H9 (cell line): ENCODE measurements around the gene CEBPG. TPM values are rescaled to one million over a fixed set of nuclear protein-coding genes. Genes with fewer than 3 reads are reported as not detected.

Source experiments
- DNase-seq: peaks from one replicate; pipeline ENCODE4 v3.0.0-alpha.2; 2017
- H2AFZ ChIP-seq: one replicate; pipeline ENCODE4 v1.6.1; 2013; ENCODE audit warnings: mild to moderate bottlenecking, low read length, control low read depth, moderate library complexity
- H2AK5ac ChIP-seq: 2 replicates; pipeline ENCODE4 v1.6.1; 2013; ENCODE audit warnings: low read length, control low read depth, mixed read lengths; ENCODE audit not compliant: insufficient read length
- H2BK120ac ChIP-seq: one replicate; pipeline ENCODE4 v1.6.1; 2013; ENCODE audit warnings: low read depth, mild to moderate bottlenecking, low read length, control low read depth, inconsistent platforms; ENCODE audit not compliant: poor library complexity, severe bottlenecking
- H2BK12ac ChIP-seq: 2 replicates; pipeline ENCODE4 v1.6.1; 2013; ENCODE audit warnings: low read length, control low read depth, mixed read lengths, low read depth; ENCODE audit not compliant: insufficient read length
- H2BK15ac ChIP-seq: 2 replicates; pipeline ENCODE4 v1.6.1; 2013; ENCODE audit warnings: low read depth, low read length, control low read depth
- H2BK20ac ChIP-seq: one replicate; pipeline ENCODE4 v1.6.1; 2013; ENCODE audit warnings: low read depth, mild to moderate bottlenecking, low read length, control low read depth, inconsistent platforms; ENCODE audit not compliant: poor library complexity, severe bottlenecking
- H2BK5ac ChIP-seq: 2 replicates; pipeline ENCODE4 v1.6.1; 2013; ENCODE audit warnings: low read length, control low read depth, mixed read lengths; ENCODE audit not compliant: insufficient read length
- H3K14ac ChIP-seq: 2 replicates; pipeline ENCODE4 v1.6.1; 2013; ENCODE audit warnings: low read length, control low read depth; ENCODE audit not compliant: insufficient read depth
- H3K18ac ChIP-seq: 2 replicates; pipeline ENCODE4 v1.6.1; 2013; ENCODE audit warnings: low read depth, mild to moderate bottlenecking, mixed read lengths, low read length, control low read depth; ENCODE audit not compliant: insufficient read length
- H3K23ac ChIP-seq: 2 replicates; pipeline ENCODE4 v1.6.1; 2013; ENCODE audit warnings: low read length, control low read depth, mixed read lengths, low read depth; ENCODE audit not compliant: insufficient read length
- H3K23me2 ChIP-seq: 2 replicates; pipeline ENCODE4 v1.6.1; 2013; ENCODE audit warnings: low read depth, mild to moderate bottlenecking, mixed read lengths, low read length, control low read depth; ENCODE audit not compliant: insufficient read length, poor library complexity, severe bottlenecking
- H3K27ac ChIP-seq: 2 replicates; pipeline ENCODE4 v1.5.1; 2013; ENCODE audit warnings: low read length, control low read depth, mixed read lengths, low read depth; ENCODE audit not compliant: insufficient read length
- H3K27me3 ChIP-seq: 2 replicates; pipeline ENCODE4 v1.6.1; 2013; ENCODE audit warnings: low read length, control low read depth, inconsistent platforms; ENCODE audit not compliant: insufficient read depth
- H3K4ac ChIP-seq: 2 replicates; pipeline ENCODE4 v1.6.1; 2013; ENCODE audit warnings: low read depth, mild to moderate bottlenecking, control low read depth, inconsistent platforms, low read length, moderate library complexity
- H3K4me1 ChIP-seq: 2 replicates; pipeline ENCODE4 v1.6.1; 2013; ENCODE audit warnings: low read length, control low read depth, inconsistent platforms; ENCODE audit not compliant: insufficient read depth
- H3K4me2 ChIP-seq: 2 replicates; pipeline ENCODE4 v1.6.1; 2013; ENCODE audit warnings: low read length, control low read depth, mixed read lengths; ENCODE audit not compliant: insufficient read length, insufficient read depth
- H3K56ac ChIP-seq: 2 replicates; pipeline ENCODE4 v1.6.1; 2013; ENCODE audit warnings: low read depth, mild to moderate bottlenecking, mixed read lengths, low read length, control low read depth; ENCODE audit not compliant: insufficient read length
- H3K79me1 ChIP-seq: 2 replicates; pipeline ENCODE4 v1.6.1; 2013; ENCODE audit warnings: low read depth, mild to moderate bottlenecking, moderate library complexity, low read length, control low read depth, inconsistent platforms; ENCODE audit not compliant: insufficient read depth, poor library complexity, severe bottlenecking
- H3K79me2 ChIP-seq: 2 replicates; pipeline ENCODE4 v1.6.1; 2013; ENCODE audit warnings: low read length, control low read depth, inconsistent platforms; ENCODE audit not compliant: insufficient read depth
- H3K9ac ChIP-seq: 2 replicates; pipeline ENCODE4 v1.6.1; 2013; ENCODE audit warnings: low read length, control low read depth, mixed read lengths; ENCODE audit not compliant: insufficient read length; ENCODE audit errors: extremely low read depth
- H3K9me3 ChIP-seq: one replicate; pipeline ENCODE4 v1.6.1; 2013; ENCODE audit warnings: low read depth, low read length, inconsistent platforms; ENCODE audit not compliant: control insufficient read depth
- H3T11ph ChIP-seq: one replicate; pipeline ENCODE4 v1.6.1; 2013; ENCODE audit warnings: mild to moderate bottlenecking, low read length, control low read depth, inconsistent platforms
- H4K20me1 ChIP-seq: one replicate; pipeline ENCODE4 v1.6.1; 2013; ENCODE audit not compliant: control insufficient read depth, insufficient read length, insufficient read depth
- H4K5ac ChIP-seq: 2 replicates; pipeline ENCODE4 v1.6.1; 2013; ENCODE audit warnings: low read depth, mild to moderate bottlenecking, mixed read lengths, low read length, control low read depth; ENCODE audit not compliant: insufficient read length
- H4K8ac ChIP-seq: replicated peaks from 2 replicates; pipeline ENCODE4 v1.6.1; 2013; ENCODE audit warnings: low read length, control low read depth, mixed read lengths, low read depth; ENCODE audit not compliant: insufficient read length
- H4K91ac ChIP-seq: 2 replicates; pipeline ENCODE4 v1.6.1; 2013; ENCODE audit warnings: low read depth, mild to moderate bottlenecking, moderate library complexity, mixed read lengths, low read length, control low read depth; ENCODE audit not compliant: insufficient read length
- H3K27ac Mint-ChIP-seq, 3 experiments: 2 replicates in 2 of 3; 3 replicates in 1 of 3; pipeline ENCODE4 v1.8.0; 2020 to 2021; ENCODE audit warnings: mixed read lengths in 3 of 3, mild to moderate bottlenecking in 1 of 3, moderate library complexity in 1 of 3
- H3K27me3 Mint-ChIP-seq: 2 replicates; pipeline ENCODE4 v1.8.0; 2021; ENCODE audit warnings: low read depth, mild to moderate bottlenecking, moderate library complexity, mixed read lengths
- H3K36me3 Mint-ChIP-seq, 3 experiments: 2 replicates in 2 of 3; 3 replicates in 1 of 3; pipeline ENCODE4 v1.8.0; 2020 to 2021; ENCODE audit warnings: low read depth in 3 of 3, mixed read lengths in 3 of 3; ENCODE audit not compliant: insufficient read depth in 1 of 3
- H3K4me1 Mint-ChIP-seq, 2 experiments: 2 replicates each; pipeline ENCODE4 v1.8.0; 2020; ENCODE audit warnings: mixed read lengths in 2 of 2
- H3K4me3 Mint-ChIP-seq, 2 experiments: 2 replicates in 1 of 2; 3 replicates in 1 of 2; pipeline ENCODE4 v1.8.0; 2020 to 2021; ENCODE audit warnings: mild to moderate bottlenecking in 2 of 2, mixed read lengths in 2 of 2, moderate library complexity in 1 of 2
- H3K9me3 Mint-ChIP-seq, 2 experiments: 2 replicates in 1 of 2; 3 replicates in 1 of 2; pipeline ENCODE4 v1.8.0; 2020; ENCODE audit warnings: mild to moderate bottlenecking in 2 of 2, mixed read lengths in 2 of 2, moderate library complexity in 1 of 2
- CTCF ChIP-seq: fragments of 200-600 bp; sonication (generic); conservative IDR thresholded peaks from 3 replicates; pipeline ENCODE4 v1.8.0; 2021; ENCODE audit warnings: antibody characterized with exemption, mild to moderate bottlenecking
- WGBS: extraction: QIAGEN DNeasy Blood & Tissue Kit; methylation state at CpG from one replicate; pipeline ENCODE4 v1.1.7; 2013; ENCODE audit warnings: missing lambda C conversion rate, low lambda C conversion rate, mixed read lengths; ENCODE audit not compliant: insufficient read length; ENCODE audit errors: extremely low coverage; 5-methylcytosine and 5-hydroxymethylcytosine counted together
- total RNA-seq: library from RNA; stranded (reverse); gene quantifications from 2 replicates; pipeline ENCODE4 v1.2.1, GENCODE V29; 2021

CEBPG gene
- total RNA-seq, 1 experiment from 2014 or later = 33.7 TPM

DNA sequence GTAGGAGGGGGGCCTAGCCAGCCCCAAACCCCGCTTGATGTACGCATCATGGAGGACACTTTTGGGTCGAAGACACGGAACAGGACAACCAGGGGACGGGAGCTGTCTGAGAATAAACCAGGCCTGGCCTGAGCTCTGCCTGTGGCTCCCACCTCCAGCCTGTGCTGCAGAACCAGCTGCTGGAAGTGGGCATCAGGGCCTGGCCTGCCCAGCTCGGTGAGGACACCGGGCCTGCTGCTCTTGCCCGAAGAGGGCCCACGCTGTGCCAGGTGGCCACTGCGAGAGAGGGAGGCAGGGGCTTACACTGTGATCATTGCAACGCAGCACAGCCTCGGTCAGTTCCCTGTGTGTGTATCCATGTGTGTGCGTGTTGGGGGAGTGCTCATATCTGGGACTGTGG, 34.6 kb downstream of the CEBPG start:
- Histone ChIP-seq H2AFZ (no peak overlapping the region), H3K9ac (no peak overlapping the region), H3T11ph (no peak overlapping the region), H2BK20ac (no peak overlapping the region), H3K56ac (no peak overlapping the region), H4K5ac (no peak overlapping the region), H3K4me2 (no peak overlapping the region), H2BK12ac (no peak overlapping the region), H3K23ac (no peak overlapping the region), H4K20me1 (no peaks in the 10 kb centered on the region), H3K27me3 (no peaks in the 10 kb centered on the region), H3K4ac (no peak overlapping the region), H4K91ac (no peak overlapping the region), H3K79me2 (no peaks in the 10 kb centered on the region), H3K23me2 (no peaks in the 10 kb centered on the region), H3K18ac (no peak overlapping the region), H2AK5ac (no peak overlapping the region), H3K27ac (no peak overlapping the region), H4K8ac (no peak overlapping the region), H2BK5ac (no peak overlapping the region), H3K4me1 (no peaks in the 10 kb centered on the region), H2BK15ac (no peak overlapping the region), H3K14ac (no peak overlapping the region), H3K9me3 (no peaks in the 10 kb centered on the region), H3K79me1 (no peaks in the 10 kb centered on the region), H2BK120ac (no peak overlapping the region)
- WGBS = no CpG with 5 or more reads among the region's 13 CpGs
- Mint-ChIP-seq H3K4me3 (no peak overlapping the region), H3K9me3 (no peaks in the 10 kb centered on the region), H3K27ac (0 out of 7 replicates have a peak overlapping the region, but pooled peaks of 1 of the 3 experiments have one; percentile 44), H3K27me3 (no peaks in the 10 kb centered on the region), H3K4me1 (peaks cover 6 to 11% of the 10 kb centered on the region in 2 experiments), H3K36me3 (no peaks in the 10 kb centered on the region; a peak in 2 of 7 replicates)
- no peak for TF ChIP-seq CTCF
- DNase-seq = no peak
